Measurements from ENCODE around the gene NEU1. TPM values are rescaled to one million over a fixed set of nuclear protein-coding genes. Genes with fewer than 3 reads are reported as not detected.
A peak's percentile ranks its signal among the peaks of the same experiment; 100 is the strongest.
"Not testable (repeated sequence)": the region's sequence is repeated elsewhere in the genome, so short reads cannot be mapped to it uniquely, and the experiment has no call there.

The NEU1 gene
- polyA plus RNA-seq, 1 donor (not counting 4 experiments of a cell fraction or from before 2014, with no cell fraction given): 27.9 TPM

DNA sequence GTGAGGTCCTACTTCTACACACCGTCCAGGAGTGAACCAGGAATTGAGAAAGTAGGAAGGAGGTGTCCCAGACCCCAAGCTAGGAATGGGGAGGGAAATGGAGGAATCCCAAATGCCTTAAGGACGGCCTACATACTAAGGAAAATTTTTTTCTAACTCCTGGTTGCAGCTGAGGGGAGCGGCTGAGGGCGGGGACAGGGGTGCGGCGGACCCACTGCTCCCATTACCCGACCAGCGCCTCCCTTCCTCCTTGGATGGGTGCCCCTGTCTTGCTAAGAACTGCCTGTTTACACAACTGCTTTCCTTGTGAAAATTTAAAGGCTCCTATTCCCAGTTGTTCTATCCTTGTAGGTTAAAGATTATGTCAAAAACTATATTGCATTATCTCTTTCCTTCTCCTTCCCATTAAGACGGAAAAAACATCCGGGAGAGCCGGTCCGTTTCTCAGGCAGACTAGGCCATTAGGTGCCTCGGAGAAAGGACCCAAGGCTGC lies 35.8 kb downstream of the NEU1 start:
- H4K20me1 ChIP-seq (ENCODE audit: control insufficient read depth, extremely low read depth, insufficient read depth, low read length): peaks cover 4% of the 10 kb centered on the region
- H3K9me3 ChIP-seq (ENCODE audit: control insufficient read depth, low read depth, low read length): no peaks in the 10 kb centered on the region
- peak overlapping the region; percentile 76 for H2AFZ ChIP-seq (ENCODE audit: control insufficient read depth, low read length)
- FAIRE-seq (no peak), DNase-seq (ENCODE audit: low read depth, low spot score) (no peak)
- H3K27me3 ChIP-seq (ENCODE audit: control insufficient read depth, extremely low read depth, insufficient read depth, low read length): no peaks in the 10 kb centered on the region
- H3K79me2 ChIP-seq (ENCODE audit: control insufficient read depth, insufficient read depth, low read length): peaks cover 26% of the 10 kb centered on the region
- peak overlapping the region; percentile 38 to 66 (median 66) for H3K4me3 ChIP-seq (ENCODE audit: control insufficient read depth in 2 of 3, extremely low read depth in 1 of 3, insufficient read depth in 2 of 3, low read depth in 1 of 3, low read length in 3 of 3)
- TF ChIP-seq EZH2 (IDR thresholded peaks at IDR 0.05; ENCODE audit: low read length) (no peak), CTCF (optimal IDR thresholded peaks at IDR 0.05 in 1 of 3, IDR thresholded peaks at IDR 0.05 in 1 of 3, conservative IDR thresholded peaks at IDR 0.05 in 1 of 3; ENCODE audit: extremely low read depth in 1 of 3, insufficient read depth in 2 of 3, low read length in 3 of 3) (no peak)
- H3K36me3 ChIP-seq (ENCODE audit: control insufficient read depth in 2 of 2, extremely low read depth in 1 of 2, insufficient read depth in 2 of 2, low read length in 2 of 2): no peaks in the 10 kb centered on the region
- dilution Hi-C loops (cut with MboI; ENCODE audit: extremely low pct_ligation_motif_present, low sequenced_read_pairs): no loop called here
- peak overlapping the region; percentile 96 for H3K27ac ChIP-seq (ENCODE audit: control insufficient read depth, insufficient read depth, low read length)
- no peaks in the 10 kb centered on the region for H3K9me1 ChIP-seq (ENCODE audit: control insufficient read depth, extremely low read depth, insufficient read depth, low read length)
- peaks cover 46% of the 10 kb centered on the region for H3K4me1 ChIP-seq (ENCODE audit: control insufficient read depth, extremely low read depth, insufficient read depth, low read length)
- peak overlapping the region; percentile 95 for H3K4me2 ChIP-seq (ENCODE audit: control insufficient read depth, extremely low read depth, insufficient read depth, low read depth, low read length)
- H3K9ac ChIP-seq (ENCODE audit: control insufficient read depth, extremely low read depth, insufficient read depth, low read length): peak overlapping the region; percentile 86

DNA sequence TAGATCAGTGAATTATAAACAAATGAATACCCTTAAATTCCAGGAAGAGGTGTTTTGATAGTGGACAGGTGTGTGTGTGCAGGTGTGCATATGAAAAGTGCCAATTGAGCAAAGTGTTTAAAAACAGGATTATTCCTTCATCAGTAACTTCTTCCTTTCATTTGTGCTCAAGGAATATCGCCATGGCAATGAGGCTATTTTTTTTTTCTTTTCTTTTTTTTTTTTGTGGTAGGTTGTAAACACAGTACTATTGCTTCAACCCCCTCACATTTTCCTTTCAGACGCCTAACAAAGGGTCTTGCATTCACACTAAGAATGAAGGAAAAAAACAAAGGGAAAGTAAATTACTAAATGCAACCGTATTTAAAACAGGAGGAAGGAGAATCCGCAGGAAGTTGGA lies 37.1 kb downstream of the NEU1 start:
- Histone ChIP-seq H3K4me3 (ENCODE audit: control insufficient read depth in 2 of 3, extremely low read depth in 1 of 3, insufficient read depth in 2 of 3, low read depth in 1 of 3, low read length in 3 of 3) (peak overlapping the region in 2 of 3 experiments; percentile 1 to 35), H2AFZ (ENCODE audit: control insufficient read depth, low read length) (no peak overlapping the region), H3K4me1 (ENCODE audit: control insufficient read depth, extremely low read depth, insufficient read depth, low read length) (peaks cover 45% of the 10 kb centered on the region), H3K4me2 (ENCODE audit: control insufficient read depth, extremely low read depth, insufficient read depth, low read depth, low read length) (peak overlapping the region; percentile 75), H3K9ac (ENCODE audit: control insufficient read depth, extremely low read depth, insufficient read depth, low read length) (peak overlapping the region; percentile 86), H4K20me1 (ENCODE audit: control insufficient read depth, extremely low read depth, insufficient read depth, low read length) (peaks cover 4% of the 10 kb centered on the region), H3K27ac (ENCODE audit: control insufficient read depth, insufficient read depth, low read length) (peak overlapping the region; percentile 96), H3K27me3 (ENCODE audit: control insufficient read depth, extremely low read depth, insufficient read depth, low read length) (no peaks in the 10 kb centered on the region), H3K9me3 (ENCODE audit: control insufficient read depth, low read depth, low read length) (no peaks in the 10 kb centered on the region), H3K36me3 (ENCODE audit: control insufficient read depth in 2 of 2, extremely low read depth in 1 of 2, insufficient read depth in 2 of 2, low read length in 2 of 2) (no peaks in the 10 kb centered on the region), H3K9me1 (ENCODE audit: control insufficient read depth, extremely low read depth, insufficient read depth, low read length) (no peaks in the 10 kb centered on the region), H3K79me2 (ENCODE audit: control insufficient read depth, insufficient read depth, low read length) (peaks cover 14% of the 10 kb centered on the region)
- dilution Hi-C loops (cut with MboI; ENCODE audit: extremely low pct_ligation_motif_present, low sequenced_read_pairs): no loop called here
- DNase-seq (ENCODE audit: low read depth, low spot score) (no peak), FAIRE-seq (no peak)
- TF ChIP-seq CTCF (optimal IDR thresholded peaks at IDR 0.05 in 1 of 3, IDR thresholded peaks at IDR 0.05 in 1 of 3, conservative IDR thresholded peaks at IDR 0.05 in 1 of 3; ENCODE audit: extremely low read depth in 1 of 3, insufficient read depth in 2 of 3, low read length in 3 of 3) (no peak), EZH2 (IDR thresholded peaks at IDR 0.05; ENCODE audit: low read length) (no peak)

DNA sequence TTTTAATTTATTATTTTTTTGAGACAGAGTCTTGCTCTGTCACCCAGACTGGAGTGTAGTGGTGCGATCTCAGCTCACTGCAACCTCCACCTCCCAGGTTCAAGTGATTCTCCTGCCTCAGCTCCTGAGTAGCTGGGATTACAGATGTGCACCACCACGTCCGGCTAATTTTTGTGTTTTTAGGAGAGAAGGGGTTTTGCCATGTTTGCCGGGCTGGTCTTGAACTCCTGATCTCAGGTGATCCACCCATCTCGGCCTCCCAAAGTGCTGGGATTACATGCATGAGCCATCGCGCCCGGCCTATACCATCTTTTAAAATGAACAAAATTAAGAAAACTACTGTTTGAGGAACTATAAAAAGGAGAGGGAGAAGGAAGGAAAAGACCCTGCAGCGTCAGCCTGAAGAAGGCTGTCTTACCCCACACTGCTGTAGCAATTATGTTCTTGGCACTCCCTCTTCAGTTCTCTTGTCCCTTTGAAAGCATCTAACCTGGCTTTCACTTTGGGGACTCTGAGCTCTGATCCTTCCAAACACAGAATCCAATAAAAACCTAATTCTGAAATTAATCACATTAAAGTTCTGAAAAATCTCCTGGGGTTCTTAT lies 38.9 kb downstream of the NEU1 start:
- FAIRE-seq; H2AFZ ChIP-seq (ENCODE audit: control insufficient read depth, low read length); H3K9me1 ChIP-seq (ENCODE audit: control insufficient read depth, extremely low read depth, insufficient read depth, low read length); H3K36me3 ChIP-seq (ENCODE audit: control insufficient read depth in 2 of 2, extremely low read depth in 1 of 2, insufficient read depth in 2 of 2, low read length in 2 of 2); H4K20me1 ChIP-seq (ENCODE audit: control insufficient read depth, extremely low read depth, insufficient read depth, low read length); dilution Hi-C loops (cut with MboI; ENCODE audit: extremely low pct_ligation_motif_present, low sequenced_read_pairs); H3K9me3 ChIP-seq (ENCODE audit: control insufficient read depth, low read depth, low read length); H3K27me3 ChIP-seq (ENCODE audit: control insufficient read depth, extremely low read depth, insufficient read depth, low read length); H3K4me3 ChIP-seq (ENCODE audit: control insufficient read depth in 2 of 3, extremely low read depth in 1 of 3, insufficient read depth in 2 of 3, low read depth in 1 of 3, low read length in 3 of 3); DNase-seq (ENCODE audit: low read depth, low spot score): not testable (repeated sequence)
- peak overlapping the region; percentile 96 for H3K27ac ChIP-seq (ENCODE audit: control insufficient read depth, insufficient read depth, low read length)
- H3K4me1 ChIP-seq (ENCODE audit: control insufficient read depth, extremely low read depth, insufficient read depth, low read length): peaks cover 46% of the 10 kb centered on the region
- peak overlapping the region; percentile 73 for H3K4me2 ChIP-seq (ENCODE audit: control insufficient read depth, extremely low read depth, insufficient read depth, low read depth, low read length)
- H3K9ac ChIP-seq (ENCODE audit: control insufficient read depth, extremely low read depth, insufficient read depth, low read length): peak overlapping the region; percentile 39
- peaks cover 11% of the 10 kb centered on the region for H3K79me2 ChIP-seq (ENCODE audit: control insufficient read depth, insufficient read depth, low read length)

Measured in keratinocyte (primary cell).